Measurements from ENCODE around the gene HERPUD2.

DNA sequence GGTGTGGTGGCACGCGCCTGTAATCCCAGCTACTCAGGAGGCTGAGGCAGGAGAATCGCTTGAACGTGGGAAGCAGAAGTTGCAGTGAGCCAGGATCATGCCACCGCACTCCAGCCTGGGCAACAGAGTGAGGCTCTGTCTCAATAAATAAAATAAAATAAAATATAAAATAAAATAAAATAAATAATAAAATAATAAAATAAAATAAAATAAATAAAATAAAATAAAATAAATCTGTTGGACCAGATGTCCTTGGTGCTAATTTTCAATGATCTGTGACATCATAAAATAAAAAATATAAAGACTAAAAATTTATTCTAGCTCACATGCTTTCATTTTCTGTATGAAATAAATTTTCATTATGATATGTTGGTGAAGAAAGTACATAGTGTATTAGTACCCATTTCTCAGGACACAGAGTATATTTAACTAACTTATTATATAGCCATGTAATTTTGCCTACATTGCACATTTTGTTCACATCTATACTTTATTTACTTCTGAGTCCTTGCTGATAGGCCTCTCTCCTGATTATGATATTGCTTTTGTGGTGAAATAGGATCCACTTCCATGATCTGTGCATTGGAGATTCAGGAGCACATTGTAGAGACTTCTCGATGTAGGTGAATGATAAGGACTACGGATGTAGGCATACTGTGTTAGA, 17.8 kb upstream of the HERPUD2 start:
- no peak for TF ChIP-seq POLR2A (IDR thresholded peaks at IDR 0.05)
- TF ChIP-seq, protein P1, sequence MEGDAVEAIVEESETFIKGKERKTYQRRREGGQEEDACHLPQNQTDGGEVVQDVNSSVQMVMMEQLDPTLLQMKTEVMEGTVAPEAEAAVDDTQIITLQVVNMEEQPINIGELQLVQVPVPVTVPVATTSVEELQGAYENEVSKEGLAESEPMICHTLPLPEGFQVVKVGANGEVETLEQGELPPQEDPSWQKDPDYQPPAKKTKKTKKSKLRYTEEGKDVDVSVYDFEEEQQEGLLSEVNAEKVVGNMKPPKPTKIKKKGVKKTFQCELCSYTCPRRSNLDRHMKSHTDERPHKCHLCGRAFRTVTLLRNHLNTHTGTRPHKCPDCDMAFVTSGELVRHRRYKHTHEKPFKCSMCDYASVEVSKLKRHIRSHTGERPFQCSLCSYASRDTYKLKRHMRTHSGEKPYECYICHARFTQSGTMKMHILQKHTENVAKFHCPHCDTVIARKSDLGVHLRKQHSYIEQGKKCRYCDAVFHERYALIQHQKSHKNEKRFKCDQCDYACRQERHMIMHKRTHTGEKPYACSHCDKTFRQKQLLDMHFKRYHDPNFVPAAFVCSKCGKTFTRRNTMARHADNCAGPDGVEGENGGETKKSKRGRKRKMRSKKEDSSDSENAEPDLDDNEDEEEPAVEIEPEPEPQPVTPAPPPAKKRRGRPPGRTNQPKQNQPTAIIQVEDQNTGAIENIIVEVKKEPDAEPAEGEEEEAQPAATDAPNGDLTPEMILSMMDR (IDR thresholded peaks at IDR 0.05) = no peak

Measured in suprapubic skin (tissue), 3 donors.